Measurements from ENCODE around the gene DNASE2B. TPM values are rescaled to one million over a fixed set of nuclear protein-coding genes. Genes with fewer than 3 reads are reported as not detected.

Gene DNASE2B
- total RNA-seq, 1 donor, result not detected

DNA sequence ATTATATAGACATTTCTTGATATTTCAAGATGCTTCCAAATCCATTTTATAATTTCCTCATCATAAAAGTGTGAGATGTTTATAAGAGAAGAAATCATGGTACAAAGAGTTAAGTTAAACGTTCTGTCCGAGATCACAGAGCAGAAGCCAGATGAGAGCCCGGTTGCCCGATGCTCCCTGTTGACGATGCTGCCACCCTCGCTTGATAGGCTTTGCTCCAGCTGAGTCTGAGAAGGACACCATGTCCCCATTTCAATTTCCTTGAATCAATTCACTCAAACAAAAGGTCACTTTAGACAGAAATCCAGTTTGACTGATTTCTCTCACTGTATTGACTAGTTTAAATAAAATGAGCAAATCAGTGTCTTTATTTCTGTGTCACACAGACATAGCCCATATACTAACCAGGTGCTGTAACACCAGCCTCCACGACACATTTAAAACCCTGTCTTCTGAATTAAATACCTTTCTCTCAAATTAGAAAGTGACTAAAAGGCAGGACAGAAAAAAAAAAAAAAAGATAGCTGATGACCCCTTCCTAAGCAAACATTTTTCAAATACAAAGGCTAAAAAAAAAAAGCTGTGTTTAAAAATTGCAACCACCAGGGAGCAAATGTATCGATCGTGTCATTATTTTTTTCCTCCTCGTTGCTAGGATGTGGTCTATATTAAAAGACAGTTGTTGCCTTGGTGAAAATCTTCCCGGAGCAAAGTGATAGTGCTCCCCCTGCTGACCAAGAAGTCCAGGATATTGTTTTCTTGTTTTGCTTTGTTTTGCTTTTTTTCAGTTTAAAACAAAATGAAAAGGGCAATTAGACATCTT is 35.2 kb downstream of the DNASE2B start:
- DNase-seq (ENCODE audit: insufficient read length, low spot score, missing footprints), result peak; percentile 66
- TF ChIP-seq, protein P1, sequence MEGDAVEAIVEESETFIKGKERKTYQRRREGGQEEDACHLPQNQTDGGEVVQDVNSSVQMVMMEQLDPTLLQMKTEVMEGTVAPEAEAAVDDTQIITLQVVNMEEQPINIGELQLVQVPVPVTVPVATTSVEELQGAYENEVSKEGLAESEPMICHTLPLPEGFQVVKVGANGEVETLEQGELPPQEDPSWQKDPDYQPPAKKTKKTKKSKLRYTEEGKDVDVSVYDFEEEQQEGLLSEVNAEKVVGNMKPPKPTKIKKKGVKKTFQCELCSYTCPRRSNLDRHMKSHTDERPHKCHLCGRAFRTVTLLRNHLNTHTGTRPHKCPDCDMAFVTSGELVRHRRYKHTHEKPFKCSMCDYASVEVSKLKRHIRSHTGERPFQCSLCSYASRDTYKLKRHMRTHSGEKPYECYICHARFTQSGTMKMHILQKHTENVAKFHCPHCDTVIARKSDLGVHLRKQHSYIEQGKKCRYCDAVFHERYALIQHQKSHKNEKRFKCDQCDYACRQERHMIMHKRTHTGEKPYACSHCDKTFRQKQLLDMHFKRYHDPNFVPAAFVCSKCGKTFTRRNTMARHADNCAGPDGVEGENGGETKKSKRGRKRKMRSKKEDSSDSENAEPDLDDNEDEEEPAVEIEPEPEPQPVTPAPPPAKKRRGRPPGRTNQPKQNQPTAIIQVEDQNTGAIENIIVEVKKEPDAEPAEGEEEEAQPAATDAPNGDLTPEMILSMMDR (IDR thresholded peaks at IDR 0.05; ENCODE audit: extremely low read depth, low read depth, low read length), result peak; percentile 81
- Histone ChIP-seq H2AFZ (ENCODE audit: low read length) (peak overlapping the region; percentile 89), H3K27ac (ENCODE audit: low read depth, low read length) (peak overlapping the region; percentile 50), H3K4me3 (ENCODE audit: insufficient read depth, low read length) (peak overlapping the region; percentile 52), H3K36me3 (ENCODE audit: insufficient read depth, low read length) (no peaks in the 10 kb centered on the region), H3K79me2 (ENCODE audit: insufficient read depth, low read length) (no peaks in the 10 kb centered on the region), H3K4me2 (ENCODE audit: insufficient read depth, low read length) (peak overlapping the region; percentile 79), H3K9me3 (ENCODE audit: low read depth, low read length) (no peaks in the 10 kb centered on the region), H4K20me1 (ENCODE audit: insufficient read depth, low read length) (no peaks in the 10 kb centered on the region), H3K27me3 (ENCODE audit: insufficient read depth, low read length) (no peaks in the 10 kb centered on the region), H3K4me1 (ENCODE audit: insufficient read depth, low read length) (peaks cover 4% of the 10 kb centered on the region)

DNA sequence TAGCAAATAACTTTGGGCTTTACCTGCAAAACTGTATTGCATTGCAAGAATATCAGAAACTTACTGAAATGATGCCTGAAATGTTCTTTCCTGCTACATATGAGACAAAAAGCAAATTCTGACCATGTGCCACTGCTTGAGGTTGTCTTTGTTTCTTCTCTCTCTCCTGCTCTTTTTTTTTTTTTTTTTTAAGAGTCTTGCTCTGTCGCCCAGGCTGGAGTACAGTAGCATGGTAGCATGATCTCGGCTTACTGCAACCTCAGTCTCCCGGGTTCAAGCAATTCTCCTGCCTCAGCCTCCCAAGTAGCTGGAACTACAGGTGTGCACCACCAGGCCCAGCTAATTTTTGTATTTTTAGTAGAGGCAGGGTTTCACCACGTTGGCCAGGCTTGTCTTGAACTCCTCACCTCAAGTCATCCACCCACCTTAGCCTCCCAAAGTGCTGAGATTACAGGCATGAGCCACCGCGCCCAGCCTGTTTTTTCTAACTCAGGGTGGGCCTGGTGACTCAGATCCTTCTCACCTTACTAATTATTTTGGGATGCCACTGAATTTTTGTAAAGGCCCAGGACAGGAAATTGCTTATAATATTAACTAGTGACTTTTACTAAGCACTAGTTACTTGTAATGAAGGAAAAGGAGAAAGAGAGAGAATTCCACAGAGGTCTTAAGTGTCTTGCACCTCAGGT is 35.9 kb downstream of the DNASE2B start:
- peak overlapping the region; percentile 81 for H2AFZ ChIP-seq (ENCODE audit: low read length)
- TF ChIP-seq, protein P1 (IDR thresholded peaks at IDR 0.05; ENCODE audit: extremely low read depth, low read depth, low read length), result no peak
- H3K4me3 ChIP-seq (ENCODE audit: insufficient read depth, low read length), result no peak overlapping the region
- DNase-seq (ENCODE audit: insufficient read length, low spot score, missing footprints), result no peak
- H3K36me3 ChIP-seq (ENCODE audit: insufficient read depth, low read length), result no peaks in the 10 kb centered on the region
- H3K4me2 ChIP-seq (ENCODE audit: insufficient read depth, low read length), result peak overlapping the region; percentile 79
- H3K4me1 ChIP-seq (ENCODE audit: insufficient read depth, low read length), result peaks cover 4% of the 10 kb centered on the region
- no peaks in the 10 kb centered on the region for H3K9me3 ChIP-seq (ENCODE audit: low read depth, low read length)
- H3K27ac ChIP-seq (ENCODE audit: low read depth, low read length), result no peak overlapping the region
- H3K27me3 ChIP-seq (ENCODE audit: insufficient read depth, low read length), result no peaks in the 10 kb centered on the region
- H4K20me1 ChIP-seq (ENCODE audit: insufficient read depth, low read length), result no peaks in the 10 kb centered on the region
- H3K79me2 ChIP-seq (ENCODE audit: insufficient read depth, low read length), result no peaks in the 10 kb centered on the region

GRCh38 chr1:84434801-84435549 is 36.7 kb downstream of the DNASE2B start:
- Histone ChIP-seq H2AFZ (ENCODE audit: low read length) (peak overlapping the region; percentile 81), H3K36me3 (ENCODE audit: insufficient read depth, low read length) (no peaks in the 10 kb centered on the region), H3K4me2 (ENCODE audit: insufficient read depth, low read length) (peak overlapping the region; percentile 65), H3K27me3 (ENCODE audit: insufficient read depth, low read length) (no peaks in the 10 kb centered on the region), H3K79me2 (ENCODE audit: insufficient read depth, low read length) (no peaks in the 10 kb centered on the region), H4K20me1 (ENCODE audit: insufficient read depth, low read length) (no peaks in the 10 kb centered on the region), H3K4me1 (ENCODE audit: insufficient read depth, low read length) (peaks cover 4% of the 10 kb centered on the region), H3K9me3 (ENCODE audit: low read depth, low read length) (no peaks in the 10 kb centered on the region), H3K4me3 (ENCODE audit: insufficient read depth, low read length) (peak overlapping the region; percentile 45), H3K27ac (ENCODE audit: low read depth, low read length) (no peak overlapping the region)
- TF ChIP-seq, protein P1 (IDR thresholded peaks at IDR 0.05; ENCODE audit: extremely low read depth, low read depth, low read length), result no peak
- no peak for DNase-seq (ENCODE audit: insufficient read length, low spot score, missing footprints)

All from osteoblast (primary cell).